NCI-H1436 treated with DMSO at 0.1 percent for 48 hours (cell line): ENCODE data around the gene RALGPS2.

Experiments
- DNase-seq: peaks from one replicate; lab custom pipeline; 2025; lab: John Stamatoyannopoulos, UW

RALGPS2 gene

DNA sequence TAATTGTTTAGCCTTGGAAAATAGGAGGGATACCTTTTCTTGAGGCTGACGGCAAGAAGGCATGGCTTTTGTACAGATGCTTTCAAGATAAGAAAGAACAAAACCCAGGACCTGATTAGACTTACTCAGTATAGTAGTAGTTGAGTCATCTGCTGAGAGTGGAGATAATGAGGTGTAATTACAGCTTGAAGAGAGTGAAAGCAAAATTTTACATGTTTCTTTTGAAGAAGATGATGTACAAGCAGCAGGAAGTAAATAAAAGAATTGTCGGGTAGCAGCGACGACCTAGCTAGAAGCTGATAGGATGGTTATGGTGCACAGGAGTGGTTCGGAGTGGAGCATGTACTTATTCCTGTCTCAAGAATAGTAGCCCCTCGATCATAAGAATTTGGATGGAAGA is 139.3 kb downstream of the RALGPS2 start:
- DNase-seq = no peak

GRCh38 chr1:178867670-178868069 is 142.6 kb downstream of the RALGPS2 start:
- no peak for DNase-seq

- no peak for DNase-seq
Measured at GRCh38 chr1:178868706-178869105, 143.7 kb downstream of the RALGPS2 start.

GRCh38 chr1:178869119-178869697 is 144.2 kb downstream of the RALGPS2 start:
- DNase-seq = no peak

DNA sequence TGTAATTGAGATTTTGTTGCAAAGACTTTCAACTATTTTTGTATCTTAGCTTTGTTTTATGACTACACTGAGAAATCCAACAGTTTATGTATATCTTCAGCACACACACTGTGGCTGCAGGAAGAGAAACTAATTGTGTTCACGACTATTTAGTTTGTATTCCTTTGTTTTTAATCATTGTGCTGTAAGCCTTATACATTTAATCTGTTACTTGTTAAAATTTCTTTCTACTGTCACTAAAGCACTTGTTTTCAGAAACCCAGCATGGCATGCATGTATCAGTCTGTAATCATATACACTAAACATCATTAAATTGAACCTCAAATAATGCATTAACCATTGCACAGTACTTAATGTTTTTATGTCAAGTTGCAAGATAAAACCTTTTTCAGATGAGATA is 145.2 kb downstream of the RALGPS2 start:
- no peak for DNase-seq

DNA sequence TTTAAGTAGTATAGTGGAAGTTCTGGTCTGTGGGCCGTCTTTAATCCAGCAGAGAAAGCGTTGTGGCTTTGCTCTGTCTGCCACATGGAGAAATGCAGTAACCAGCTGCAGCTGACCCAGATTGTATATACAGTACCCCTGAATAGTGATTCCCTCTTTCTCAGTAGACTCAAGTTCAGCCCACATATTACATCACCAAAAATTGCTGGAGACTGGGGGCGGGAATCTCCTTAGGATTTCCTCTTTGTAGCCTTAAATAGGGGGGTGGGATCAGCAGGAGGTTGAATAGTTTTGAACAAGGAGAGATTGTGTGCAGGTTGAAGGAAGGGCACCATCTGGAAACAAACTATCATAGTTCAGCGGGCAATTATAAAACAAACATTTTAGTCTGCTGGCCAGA is 145.9 kb downstream of the RALGPS2 start, which contains the start of gene ANGPTL1:
ANGPTL1 (minus strand) TSS at position 134 of the 400 bp plus-strand sequence. CDS start 5,301 bp downstream, outside the sequence.
- no peak for DNase-seq

GRCh38 chr1:178871551-178872320 is 146.7 kb downstream of the RALGPS2 start:
- DNase-seq = no peak

GRCh38 chr1:178874966-178875365 is 149.9 kb downstream of the RALGPS2 start:
- DNase-seq = no peak

DNA sequence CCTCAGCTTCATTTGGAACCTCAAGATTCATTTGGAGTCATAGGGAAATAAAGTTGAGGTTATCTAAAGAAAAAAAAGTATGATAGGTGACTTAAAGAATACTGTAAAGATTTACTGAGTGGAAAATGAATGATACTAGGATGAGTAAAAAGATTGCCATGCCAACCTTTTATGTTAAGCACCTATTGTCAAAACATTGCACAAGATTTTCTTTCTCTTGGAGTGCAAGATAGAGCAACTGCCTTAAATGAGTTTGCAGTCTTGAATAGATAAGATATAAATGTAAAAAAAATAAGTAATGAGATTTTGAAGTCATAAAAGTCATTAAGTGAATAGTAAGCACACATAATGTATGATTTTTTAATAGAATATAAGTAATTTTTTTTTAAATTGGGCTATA is 150.9 kb downstream of the RALGPS2 start:
- DNase-seq = no peak

DNA sequence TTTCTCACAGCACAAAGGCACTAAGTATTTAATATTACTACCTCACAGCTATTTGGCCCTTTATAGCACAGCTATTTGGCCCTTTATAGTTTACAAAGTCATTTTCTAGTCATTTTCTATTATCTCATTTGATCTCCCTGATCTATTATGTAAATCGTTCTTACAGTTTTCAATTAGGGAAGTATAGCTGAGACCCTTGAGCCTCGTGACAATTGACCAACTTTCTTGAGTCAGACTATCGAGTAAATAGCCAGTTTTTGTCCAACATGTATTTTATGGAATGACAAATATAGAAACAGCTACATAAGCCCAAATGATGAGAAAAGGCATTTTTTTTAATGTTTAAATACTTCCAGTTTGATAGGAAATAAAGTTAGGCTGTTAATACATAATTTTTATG is 152.9 kb downstream of the RALGPS2 start:
- DNase-seq = no peak

GRCh38 chr1:178881950-178882349 is 156.9 kb downstream of the RALGPS2 start:
- no peak for DNase-seq

DNA sequence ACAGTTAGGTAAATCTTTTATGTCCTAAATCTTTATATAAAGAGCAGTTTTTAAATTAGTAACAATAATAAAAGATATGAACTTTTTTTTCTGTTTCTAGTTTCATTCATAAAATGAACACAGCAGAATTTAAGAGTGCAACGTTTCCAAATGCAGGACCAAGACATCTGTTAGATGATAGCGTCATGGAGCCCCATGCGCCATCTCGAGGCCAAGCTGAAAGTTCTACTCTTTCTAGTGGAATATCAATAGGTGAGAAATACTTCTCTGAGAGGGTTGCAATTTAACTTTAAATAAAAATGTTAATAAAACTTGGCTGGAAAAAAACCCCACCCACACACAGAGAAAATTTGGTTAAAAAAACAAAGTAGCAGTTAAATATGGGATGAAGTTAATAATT is 160.8 kb downstream of the RALGPS2 start:
- no peak for DNase-seq

- no peak for DNase-seq
Measured at GRCh38 chr1:178886551-178886950, 161.5 kb downstream of the RALGPS2 start.

DNA sequence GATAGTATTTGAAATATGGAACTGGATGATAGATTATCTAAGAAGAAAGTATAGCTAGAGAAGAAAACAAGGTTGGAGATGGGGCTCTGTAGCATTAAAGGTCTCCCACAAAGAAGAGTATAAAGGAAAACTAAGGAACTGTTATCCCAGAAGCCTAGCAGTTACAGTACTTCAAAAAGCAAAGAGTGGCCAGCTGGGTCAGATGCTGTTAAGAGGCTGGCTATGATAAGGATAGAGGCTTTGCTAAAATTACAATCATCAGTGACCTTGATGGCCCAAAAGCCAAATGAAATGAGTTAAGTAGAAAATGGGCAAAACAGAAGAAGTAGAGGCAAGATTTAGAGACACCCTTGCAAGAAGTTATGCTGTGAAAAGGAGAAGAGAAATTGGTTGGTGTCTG is 170.9 kb downstream of the RALGPS2 start:
- no peak for DNase-seq

DNA sequence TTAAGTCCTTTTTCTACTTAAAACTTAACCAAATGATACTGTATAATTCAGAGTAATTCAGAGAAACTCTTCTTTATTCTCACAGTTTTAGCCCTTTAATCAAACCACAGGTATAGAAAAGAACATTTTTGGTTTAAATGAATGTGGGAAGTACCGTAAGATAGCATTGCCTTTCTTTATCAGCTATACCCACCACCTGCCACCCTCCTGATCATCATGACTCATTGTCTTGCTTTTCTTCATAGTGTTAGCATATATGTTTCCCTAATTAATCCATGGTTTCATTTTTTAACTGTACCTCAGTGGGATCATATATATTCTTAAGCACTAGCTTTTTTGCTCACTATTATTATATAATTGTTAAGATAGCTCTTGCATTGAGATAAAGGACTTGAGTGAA is 173.4 kb downstream of the RALGPS2 start:
- DNase-seq = no peak

DNA sequence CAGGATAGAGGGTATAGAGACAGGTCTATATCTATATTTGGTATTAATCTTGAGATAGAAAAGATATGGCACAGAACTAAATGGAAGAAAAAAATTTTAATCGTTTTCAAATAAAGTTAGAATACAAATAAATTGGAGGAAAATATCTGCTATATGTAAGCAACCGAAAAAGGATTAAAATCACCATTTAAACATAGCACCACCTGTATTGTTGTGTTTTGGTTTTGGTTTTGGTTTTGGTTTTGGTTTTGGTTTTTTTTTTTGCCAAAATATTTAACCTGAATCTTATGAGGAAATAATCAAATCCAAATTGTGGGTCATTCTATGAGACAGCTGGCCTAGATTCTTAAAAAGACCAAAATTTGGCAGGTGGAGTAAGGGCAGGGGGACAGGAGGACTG is 174.4 kb downstream of the RALGPS2 start:
- DNase-seq = no peak

DNA sequence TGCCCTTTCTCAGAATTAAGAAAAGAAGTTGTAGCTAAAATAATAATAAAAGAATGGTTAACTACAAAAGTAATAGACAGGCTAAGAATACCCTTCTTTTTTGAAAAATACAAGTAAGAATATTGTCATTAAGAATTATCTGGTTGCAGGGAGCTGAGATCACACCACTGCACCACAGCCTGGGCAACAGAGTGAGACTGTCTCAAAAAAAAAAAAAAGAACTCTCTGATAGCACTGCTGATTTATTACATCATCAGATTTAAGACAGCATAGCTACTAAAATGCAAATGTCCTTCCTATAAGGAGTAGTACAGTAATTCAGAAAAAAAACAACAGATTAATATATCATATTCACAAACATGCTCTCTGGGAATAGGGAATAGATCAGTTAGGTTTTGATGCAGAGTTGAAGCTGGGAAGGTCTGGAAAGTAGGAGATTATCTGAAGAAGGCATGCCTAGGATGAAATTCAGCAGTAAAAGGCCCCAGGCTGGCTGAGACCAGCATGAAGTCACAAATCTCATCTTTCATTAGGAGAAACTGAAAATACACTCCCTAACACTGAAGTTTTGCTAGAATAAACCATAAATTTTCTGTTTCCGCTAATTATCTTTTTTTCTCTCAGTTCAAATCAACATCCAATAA is 176.6 kb downstream of the RALGPS2 start:
- DNase-seq = no peak

DNA sequence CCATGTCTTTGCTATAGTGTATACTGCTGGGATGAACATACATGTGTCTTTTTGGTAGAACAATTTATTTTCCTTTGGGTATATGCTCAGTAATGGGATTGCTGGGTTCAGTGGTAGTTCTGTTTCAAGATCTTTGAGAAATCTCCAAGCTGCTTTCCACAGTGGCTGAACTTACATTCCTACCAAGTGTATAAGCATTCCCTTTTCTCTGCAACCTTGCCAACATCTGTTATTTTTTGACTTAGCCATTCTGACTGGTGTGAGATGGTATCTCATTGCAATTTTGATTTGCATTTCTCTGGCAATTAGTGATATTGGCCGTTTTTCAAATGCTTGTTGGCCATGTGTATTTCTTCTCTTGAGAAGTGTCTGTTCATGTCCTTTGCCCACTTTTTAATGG is 183.3 kb downstream of the RALGPS2 start:
- DNase-seq = no peak

DNA sequence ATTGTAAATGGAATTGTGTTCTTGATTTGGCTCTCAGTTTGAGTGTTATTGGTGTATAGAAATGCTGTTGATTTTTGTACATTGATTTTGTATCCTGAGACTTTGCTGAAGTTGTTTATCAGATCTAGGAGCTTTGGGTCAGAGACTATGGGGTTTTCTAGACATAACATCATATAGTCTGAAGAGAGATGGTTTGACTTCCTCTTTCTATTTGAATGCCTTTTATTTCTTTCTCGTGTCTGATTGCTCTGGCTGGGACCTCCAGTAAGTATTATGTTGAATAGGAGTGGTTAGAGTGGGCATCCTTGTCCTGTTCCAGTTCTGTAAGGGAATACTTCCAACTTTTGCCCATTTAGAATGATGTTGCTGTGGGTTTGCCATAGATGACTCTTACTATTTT is 185.0 kb downstream of the RALGPS2 start:
- no peak for DNase-seq

DNA sequence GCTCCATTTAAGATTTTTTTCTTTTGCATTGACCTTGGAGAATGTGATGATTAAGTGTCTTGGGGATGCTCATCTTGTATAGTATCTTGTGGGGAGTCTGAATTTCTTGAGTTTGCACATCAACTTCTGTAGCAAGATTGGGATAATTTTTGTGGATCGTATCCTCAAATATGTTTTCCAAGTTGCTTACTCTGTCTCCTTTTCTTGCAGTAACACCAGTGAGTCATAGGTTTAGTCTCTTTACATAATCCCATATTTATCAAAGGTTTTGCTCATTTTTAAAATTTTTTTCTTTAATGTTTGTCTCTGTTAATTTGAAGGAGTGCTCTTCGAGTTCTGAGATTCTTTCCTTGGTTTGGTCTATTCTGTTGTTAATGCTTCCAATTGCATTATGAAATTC is 187.6 kb downstream of the RALGPS2 start:
- DNase-seq = no peak

DNA sequence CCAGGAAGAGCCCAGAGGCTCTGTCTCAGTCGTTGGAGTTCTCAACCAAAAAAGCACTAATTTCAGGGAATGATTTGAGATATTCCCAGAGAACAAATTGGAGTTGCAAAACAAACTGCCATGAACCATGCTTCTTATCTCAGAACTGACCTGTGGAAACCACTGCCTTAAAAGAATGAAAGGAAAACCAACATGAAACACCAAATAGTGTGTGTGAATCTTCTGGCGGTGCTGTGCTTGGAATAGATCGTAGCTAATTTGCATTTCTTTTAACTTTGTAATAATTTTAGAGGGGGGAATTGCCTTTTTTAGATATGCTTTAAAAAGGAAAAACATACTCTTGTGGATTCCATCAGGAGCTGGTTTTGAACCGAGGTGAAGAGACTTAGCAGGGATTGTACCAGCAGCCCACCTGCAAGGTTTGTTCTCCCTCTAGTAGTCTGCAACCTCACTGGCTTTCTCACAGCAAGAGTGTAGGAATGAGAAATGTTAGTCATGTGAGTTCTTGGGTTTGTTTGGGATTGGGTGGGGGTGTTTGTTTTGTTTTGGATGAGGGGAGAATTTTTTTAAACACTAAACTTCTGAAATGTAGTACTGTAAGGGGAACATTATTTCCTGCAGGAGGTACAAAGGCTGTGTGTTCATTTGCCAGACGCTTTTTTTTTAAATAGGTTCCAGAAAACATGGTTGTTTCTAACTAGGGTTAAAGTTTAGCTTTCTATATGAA is 191.6 kb downstream of the RALGPS2 start:
- no peak for DNase-seq

DNA sequence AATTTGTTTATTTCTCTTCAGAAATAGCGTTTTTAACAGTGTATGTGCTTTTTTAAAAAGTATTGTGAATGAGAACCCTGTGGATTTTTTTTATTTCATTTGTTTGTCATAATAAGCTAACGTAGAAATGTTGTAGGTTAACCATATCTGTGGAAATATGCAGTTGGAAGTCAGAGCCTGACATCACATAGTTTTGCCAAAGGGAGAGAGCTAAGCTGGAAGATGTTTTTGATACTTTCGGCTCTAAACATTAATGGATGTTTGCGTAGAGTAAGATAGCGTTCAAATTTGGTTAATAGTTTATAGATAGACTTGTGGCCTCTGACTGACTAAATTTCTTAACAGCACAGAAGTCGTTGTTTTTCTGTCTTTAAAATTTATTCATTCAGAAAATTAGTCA is 193.3 kb downstream of the RALGPS2 start:
- no peak for DNase-seq

GRCh38 chr1:178918955-178919354 is 193.9 kb downstream of the RALGPS2 start:
- DNase-seq = no peak
